Loucy (cell line): ENCODE results near the gene CBFB.

Experiments used
- H2AFZ ChIP-seq: fragments of 200-600 bp; sonication (generic); 2 replicates; pipeline ENCODE4 v1.6.0; 2016; ENCODE audit warnings: antibody characterized with exemption, mild to moderate bottlenecking, low read length, moderate library complexity
- H3F3A ChIP-seq: fragments of 200-600 bp; 2 replicates; pipeline ENCODE4 v1.6.0; 2016; ENCODE audit warnings: antibody characterized with exemption, low read depth, mild to moderate bottlenecking
- H3K27me3 ChIP-seq: fragments of 200-600 bp; sonication (generic); 2 replicates; pipeline ENCODE4 v1.6.1; 2014; ENCODE audit warnings: low read length, mild to moderate bottlenecking; ENCODE audit not compliant: insufficient read depth, poor library complexity, severe bottlenecking
- H3K36me3 ChIP-seq: fragments of 200-600 bp; sonication (generic); 2 replicates; pipeline ENCODE4 v1.6.1; 2016; ENCODE audit warnings: low read length; ENCODE audit not compliant: insufficient read depth
- H3K4me1 ChIP-seq: fragments of 200-600 bp; sonication (generic); 2 replicates; pipeline ENCODE4 v1.5.1; 2014; ENCODE audit warnings: low read length, mild to moderate bottlenecking; ENCODE audit not compliant: insufficient read depth, poor library complexity, severe bottlenecking
- H3K4me2 ChIP-seq: fragments of 200-600 bp; sonication (generic); 2 replicates; pipeline ENCODE4 v1.6.0; 2014; ENCODE audit warnings: antibody characterized with exemption, low read length, low read depth, mild to moderate bottlenecking; ENCODE audit not compliant: poor library complexity, severe bottlenecking
- H3K4me3 ChIP-seq: fragments of 200-600 bp; sonication (generic); 2 replicates; pipeline ENCODE4 v1.5.1; 2014; ENCODE audit warnings: low read length, mild to moderate bottlenecking, mixed read lengths; ENCODE audit not compliant: poor library complexity, severe bottlenecking
- H3K79me2 ChIP-seq: fragments of 200-600 bp; sonication (generic); 2 replicates; pipeline ENCODE4 v1.6.1; 2014; ENCODE audit warnings: low read length; ENCODE audit not compliant: insufficient read depth
- H3K9ac ChIP-seq: fragments of 200-600 bp; sonication (generic); 2 replicates; pipeline ENCODE4 v1.6.0; 2014; ENCODE audit warnings: mild to moderate bottlenecking, low read depth, low read length, moderate library complexity; ENCODE audit not compliant: poor library complexity, severe bottlenecking
- H3K9me2 ChIP-seq: fragments of 200-600 bp; sonication (generic); replicated peaks from 2 replicates; pipeline ENCODE4 v1.6.1; 2016; ENCODE audit warnings: low read depth, low read length, mixed read lengths
- H3K9me3 ChIP-seq: fragments of 200-600 bp; sonication (generic); 2 replicates; pipeline ENCODE4 v1.6.1; 2014; ENCODE audit warnings: mild to moderate bottlenecking, antibody characterized with exemption, low read length, low read depth; ENCODE audit not compliant: insufficient read depth
- H4K20me1 ChIP-seq: fragments of 200-600 bp; sonication (generic); 2 replicates; pipeline ENCODE4 v1.6.0; 2014; ENCODE audit warnings: antibody characterized with exemption, low read length, mild to moderate bottlenecking; ENCODE audit not compliant: insufficient read depth, poor library complexity, severe bottlenecking
- CTCF ChIP-seq: fragments of 200-600 bp; sonication (generic); conservative IDR thresholded peaks from 2 replicates; pipeline ENCODE4 v1.5.1; 2014; ENCODE audit warnings: mild to moderate bottlenecking, antibody characterized with exemption, low read length
- EZH2phosphoT487 ChIP-seq: fragments of 200-600 bp; IDR thresholded peaks from 2 replicates; pipeline ENCODE4 v1.6.1; 2018; ENCODE audit warnings: antibody characterized with exemption, mild to moderate bottlenecking, moderate library complexity, borderline replicate concordance

The CBFB gene

DNA sequence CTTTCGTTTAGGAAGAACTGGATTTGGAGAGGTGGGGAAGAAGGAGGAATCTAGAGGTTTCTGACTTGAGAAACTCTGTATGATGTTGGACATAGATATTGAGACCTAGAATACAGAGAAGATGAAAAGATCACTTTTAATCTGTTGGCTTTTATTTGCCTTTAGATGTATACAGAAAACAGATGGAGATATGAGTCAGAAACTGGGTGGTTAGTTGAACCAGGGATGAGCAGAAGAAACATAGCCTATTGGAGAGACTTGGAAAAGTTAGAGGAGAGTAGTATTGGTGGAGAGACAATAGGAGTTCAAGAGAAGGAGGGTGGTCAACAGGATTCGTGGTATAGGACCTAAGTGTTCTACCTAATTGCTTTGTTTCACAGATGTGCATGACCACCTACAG lies 85.8 kb downstream of the CBFB start:
- H3K9me3 ChIP-seq = no peaks in the 10 kb centered on the region
- H3K79me2 ChIP-seq = peaks cover 57% of the 10 kb centered on the region
- peak overlapping the region; percentile 18 for H3K4me2 ChIP-seq
- H2AFZ ChIP-seq = no peak overlapping the region
- no peaks in the 10 kb centered on the region for H3F3A ChIP-seq
- H4K20me1 ChIP-seq = no peaks in the 10 kb centered on the region
- H3K4me1 ChIP-seq = peaks cover 32% of the 10 kb centered on the region
- TF ChIP-seq EZH2phosphoT487 = no peak
- no peak for TF ChIP-seq CTCF
- H3K4me3 ChIP-seq = no peak overlapping the region
- no peak overlapping the region for H3K9ac ChIP-seq
- no peaks in the 10 kb centered on the region for H3K9me2 ChIP-seq
- H3K36me3 ChIP-seq = no peaks in the 10 kb centered on the region; the same call in 1 of the 2 replicates
- no peaks in the 10 kb centered on the region for H3K27me3 ChIP-seq

DNA sequence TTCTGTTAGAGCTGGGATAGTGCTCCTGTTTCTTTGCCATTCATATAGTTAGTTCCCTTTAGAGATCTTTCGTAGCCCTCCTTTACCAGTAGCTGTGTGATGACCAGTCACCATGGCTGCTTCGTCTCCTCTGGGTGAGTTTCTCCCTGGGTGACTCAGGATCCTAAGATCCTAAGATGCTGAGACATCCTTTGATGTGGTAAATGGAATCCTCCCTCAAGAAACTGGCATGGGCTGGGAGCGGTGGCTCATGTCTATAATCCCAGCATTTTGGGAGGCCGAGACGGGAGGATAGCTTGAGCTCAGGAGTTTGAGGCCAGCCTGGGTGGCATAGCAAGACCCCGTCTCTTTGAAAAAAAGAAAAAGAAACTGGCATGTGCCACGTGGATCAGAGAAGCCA lies 86.7 kb downstream of the CBFB start:
- Histone ChIP-seq H3F3A (no peaks in the 10 kb centered on the region), H2AFZ (no peak overlapping the region), H3K4me3 (no peak overlapping the region), H3K9ac (no peak overlapping the region), H3K9me3 (no peaks in the 10 kb centered on the region), H3K9me2 (no peaks in the 10 kb centered on the region), H3K79me2 (peaks cover 49% of the 10 kb centered on the region), H3K4me1 (peaks cover 27% of the 10 kb centered on the region), H4K20me1 (no peaks in the 10 kb centered on the region), H3K4me2 (no peak overlapping the region), H3K36me3 (peaks cover 2% of the 10 kb centered on the region; the same call in 1 of the 2 replicates), H3K27me3 (no peaks in the 10 kb centered on the region)
- TF ChIP-seq EZH2phosphoT487 (no peak), CTCF (no peak)

DNA sequence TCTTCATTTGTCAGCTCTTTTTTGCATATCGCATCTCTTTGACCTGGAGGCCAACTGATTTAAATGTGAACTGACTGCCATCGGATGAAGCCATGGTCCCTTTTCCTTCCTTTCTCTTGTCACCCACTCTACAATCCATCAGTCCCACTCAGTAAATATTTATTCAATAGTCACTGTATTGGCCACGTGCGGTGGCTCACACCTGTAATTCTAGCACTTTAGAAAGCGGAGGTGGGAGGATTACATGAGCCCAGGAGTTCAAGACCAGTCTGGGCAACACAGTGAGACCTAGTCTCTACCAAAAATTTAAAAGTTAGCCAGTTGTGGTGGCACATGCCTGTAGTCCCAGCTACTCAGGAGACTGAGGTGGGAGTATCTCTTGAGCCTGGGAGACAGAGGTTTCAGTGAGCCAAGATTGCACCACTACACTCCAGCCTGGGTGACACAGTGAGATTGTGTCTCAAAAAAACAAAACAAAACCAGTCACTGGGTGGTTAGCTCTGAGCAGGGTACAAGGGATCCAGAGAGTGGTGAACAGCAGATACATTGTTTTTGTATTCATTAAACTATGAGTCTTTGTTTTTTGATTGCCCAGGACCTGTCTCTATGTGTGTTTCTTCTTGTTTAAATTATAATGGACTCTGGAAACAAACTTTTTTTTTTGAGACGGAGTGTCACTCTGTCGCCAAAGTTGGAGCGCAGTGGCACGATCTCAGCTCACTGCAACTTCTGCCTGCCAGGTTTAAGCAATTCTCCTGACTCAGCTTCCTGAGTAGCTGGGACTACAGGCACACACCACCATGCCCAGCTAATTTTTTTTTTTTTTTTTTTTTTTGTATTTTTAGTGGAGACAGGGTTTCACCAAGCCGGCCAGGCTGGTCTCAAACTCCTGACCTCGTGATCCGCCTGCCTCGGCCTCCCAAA lies 87.7 kb downstream of the CBFB start:
- H3K9ac ChIP-seq = no peak overlapping the region
- H3K4me1 ChIP-seq = peaks cover 18% of the 10 kb centered on the region
- H3K4me3 ChIP-seq = no peak overlapping the region
- H2AFZ ChIP-seq = no peak overlapping the region
- H4K20me1 ChIP-seq = no peaks in the 10 kb centered on the region
- H3K36me3 ChIP-seq = peaks cover 5% of the 10 kb centered on the region; the same call in 1 of the 2 replicates
- no peak for TF ChIP-seq EZH2phosphoT487
- TF ChIP-seq CTCF = no peak
- no peaks in the 10 kb centered on the region for H3K9me2 ChIP-seq
- H3K79me2 ChIP-seq = peaks cover 39% of the 10 kb centered on the region; the same call in 1 of the 2 replicates
- no peaks in the 10 kb centered on the region for H3F3A ChIP-seq
- H3K4me2 ChIP-seq = no peak overlapping the region
- no peaks in the 10 kb centered on the region for H3K27me3 ChIP-seq
- no peaks in the 10 kb centered on the region for H3K9me3 ChIP-seq
